ENCODE results near the gene OR8D2.

DNA sequence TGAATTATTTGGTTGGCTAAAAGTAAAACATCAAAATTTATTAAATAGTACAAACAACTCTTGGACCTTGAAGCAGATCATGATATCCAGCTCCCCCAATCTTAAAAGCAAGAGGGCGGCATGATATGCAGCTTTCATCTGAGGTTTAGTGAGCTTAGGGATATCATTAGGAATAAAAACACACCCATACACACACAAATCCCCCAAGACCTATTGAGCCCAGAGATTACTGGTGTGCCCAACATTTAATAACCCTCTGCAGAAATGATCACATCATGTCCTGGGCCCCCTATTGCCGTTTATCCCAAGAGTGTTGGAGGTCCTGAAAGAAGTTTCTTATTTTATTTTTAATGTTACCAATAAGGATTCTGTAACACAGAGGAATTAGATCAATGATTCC lies 6.1 kb downstream of the OR8D2 start, which contains the start of gene OR8D1:
- TF ChIP-seq TAF1 (IDR thresholded peaks at IDR 0.05; ENCODE audit: low read depth, low read length) (no peak), POLR2A (IDR thresholded peaks at IDR 0.05; ENCODE audit: low read depth, low read length) (no peak), PAX5 (IDR thresholded peaks at IDR 0.05; ENCODE audit: insufficient read depth, low read length, severe bottlenecking) (no peak), POLR2AphosphoS5 (IDR thresholded peaks at IDR 0.05; ENCODE audit: low read depth, low read length) (no peak), SPI1 (IDR thresholded peaks at IDR 0.05; ENCODE audit: low read depth, low read length) (no peak)

All from GM12891 (cell line).